Retinal pigment epithelial cell (primary cell): ENCODE data around the gene LARP1.

Experiments
- DNase-seq: peaks from one replicate; pipeline ENCODE4 v3.0.0-alpha.2; 2010; ENCODE audit warnings: low read depth
- H3K4me3 ChIP-seq: 2 replicates; pipeline ENCODE4 v1.5.1; 2011; ENCODE audit warnings: mild to moderate bottlenecking, low read length, control low read depth, moderate library complexity
- TF ChIP-seq, protein P1 (sequence below): conservative IDR thresholded peaks from 2 replicates; pipeline ENCODE4 v1.5.1; 2011; ENCODE audit warnings: low read depth, low read length, control low read depth, inconsistent platforms

LARP1 gene

DNA sequence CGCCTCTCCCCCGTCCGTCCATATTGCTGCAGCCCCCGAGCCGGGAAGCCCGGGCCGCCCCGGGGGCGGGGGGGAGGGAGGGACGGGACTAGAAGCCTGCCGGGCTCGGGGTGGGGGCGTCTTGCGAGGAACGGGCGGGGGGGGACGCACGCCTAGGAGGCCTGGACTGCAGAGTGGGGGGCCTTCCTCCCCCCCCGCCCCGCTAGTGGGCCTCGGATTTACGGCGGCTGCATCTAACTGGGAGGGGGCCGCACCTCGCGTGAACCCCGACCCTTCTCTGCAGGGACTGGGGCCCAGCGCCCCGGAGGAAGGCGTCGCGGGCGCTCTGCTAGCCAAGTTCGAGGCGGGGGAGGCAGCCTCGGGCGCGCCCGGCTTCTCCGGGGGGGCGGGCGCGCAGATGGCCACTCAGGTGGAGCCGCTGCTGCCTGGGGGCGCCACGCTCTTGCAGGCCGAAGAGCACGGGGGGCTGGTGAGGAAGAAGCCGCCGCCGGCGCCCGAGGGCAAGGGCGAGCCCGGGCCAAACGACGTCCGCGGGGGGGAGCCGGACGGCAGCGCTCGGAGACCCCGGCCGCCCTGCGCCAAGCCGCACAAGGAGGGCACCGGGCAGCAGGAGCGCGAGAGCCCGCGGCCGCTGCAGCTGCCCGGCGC is at the start of gene LARP1:
TSS of gene LARP1 (plus strand) at position 17 of the 648 bp plus-strand sequence. CDS start at position 398, 381 bp downstream.
- DNase-seq, result no peak
- H3K4me3 ChIP-seq, result peak within 1 kb of the TSS; percentile 74
- TF ChIP-seq, protein P1, sequence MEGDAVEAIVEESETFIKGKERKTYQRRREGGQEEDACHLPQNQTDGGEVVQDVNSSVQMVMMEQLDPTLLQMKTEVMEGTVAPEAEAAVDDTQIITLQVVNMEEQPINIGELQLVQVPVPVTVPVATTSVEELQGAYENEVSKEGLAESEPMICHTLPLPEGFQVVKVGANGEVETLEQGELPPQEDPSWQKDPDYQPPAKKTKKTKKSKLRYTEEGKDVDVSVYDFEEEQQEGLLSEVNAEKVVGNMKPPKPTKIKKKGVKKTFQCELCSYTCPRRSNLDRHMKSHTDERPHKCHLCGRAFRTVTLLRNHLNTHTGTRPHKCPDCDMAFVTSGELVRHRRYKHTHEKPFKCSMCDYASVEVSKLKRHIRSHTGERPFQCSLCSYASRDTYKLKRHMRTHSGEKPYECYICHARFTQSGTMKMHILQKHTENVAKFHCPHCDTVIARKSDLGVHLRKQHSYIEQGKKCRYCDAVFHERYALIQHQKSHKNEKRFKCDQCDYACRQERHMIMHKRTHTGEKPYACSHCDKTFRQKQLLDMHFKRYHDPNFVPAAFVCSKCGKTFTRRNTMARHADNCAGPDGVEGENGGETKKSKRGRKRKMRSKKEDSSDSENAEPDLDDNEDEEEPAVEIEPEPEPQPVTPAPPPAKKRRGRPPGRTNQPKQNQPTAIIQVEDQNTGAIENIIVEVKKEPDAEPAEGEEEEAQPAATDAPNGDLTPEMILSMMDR, result no peak

DNA sequence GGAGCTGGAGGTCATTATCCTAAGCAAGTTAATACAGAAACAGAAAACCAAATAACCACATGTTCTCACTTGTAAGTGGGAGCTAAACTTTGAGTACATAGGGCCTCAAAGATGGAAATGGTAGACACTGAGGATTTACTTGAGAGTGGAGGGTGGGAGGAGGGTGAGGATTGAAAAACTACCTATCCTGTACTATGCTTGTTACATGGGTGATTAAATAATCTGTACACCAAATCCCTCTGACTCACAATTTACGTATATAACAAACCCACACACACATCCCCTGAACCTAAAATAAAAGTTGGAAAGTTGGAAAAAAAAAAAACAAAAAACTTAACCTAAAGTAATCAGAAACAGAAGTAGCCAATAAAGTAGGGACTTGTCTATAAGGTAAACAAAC is 48.8 kb upstream of the LARP1 start:
- no peak overlapping the region for H3K4me3 ChIP-seq
- no peak for DNase-seq
- TF ChIP-seq, protein P1, result no peak

DNA sequence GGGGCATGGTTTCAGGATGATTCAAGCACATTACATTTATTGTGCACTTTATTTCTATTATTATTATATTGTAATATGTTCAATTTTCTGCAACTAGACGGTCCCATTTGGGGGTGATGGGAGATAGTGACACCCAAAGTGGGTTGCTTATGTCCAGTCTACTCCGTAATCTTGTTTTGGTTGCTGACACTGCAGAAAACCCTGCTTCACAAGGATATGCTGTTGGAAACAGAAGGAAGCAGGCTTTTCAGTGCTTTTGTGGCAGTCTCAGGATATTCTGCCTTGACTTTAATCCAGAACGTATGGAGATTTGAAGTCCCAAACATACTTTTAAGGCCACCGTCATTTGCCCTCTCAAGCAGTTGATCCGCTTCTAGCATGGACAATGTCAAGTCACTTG is 47.5 kb upstream of the LARP1 start:
- no peak overlapping the region for H3K4me3 ChIP-seq
- DNase-seq, result no peak
- TF ChIP-seq, protein P1, result no peak

DNA sequence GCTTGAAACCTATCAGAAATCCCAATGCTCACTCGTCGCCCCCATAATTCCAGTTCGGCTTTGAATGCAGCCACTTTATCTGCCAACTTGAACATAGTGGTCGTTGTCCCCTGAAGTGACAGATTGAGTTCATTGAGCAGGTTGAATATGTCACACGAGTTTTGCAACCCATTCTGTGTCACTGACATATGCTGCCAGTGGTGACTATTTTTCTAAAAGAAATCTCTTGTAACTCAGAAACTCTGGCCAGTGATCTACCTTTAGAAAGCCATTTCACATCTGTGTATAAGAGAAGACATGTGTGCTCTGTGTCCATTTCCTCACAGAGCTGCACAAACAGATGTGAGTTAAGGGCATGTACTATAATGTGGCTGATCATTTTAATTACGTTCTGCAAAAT is 47.0 kb upstream of the LARP1 start:
- TF ChIP-seq, protein P1, result no peak
- no peak overlapping the region for H3K4me3 ChIP-seq
- no peak for DNase-seq

DNA sequence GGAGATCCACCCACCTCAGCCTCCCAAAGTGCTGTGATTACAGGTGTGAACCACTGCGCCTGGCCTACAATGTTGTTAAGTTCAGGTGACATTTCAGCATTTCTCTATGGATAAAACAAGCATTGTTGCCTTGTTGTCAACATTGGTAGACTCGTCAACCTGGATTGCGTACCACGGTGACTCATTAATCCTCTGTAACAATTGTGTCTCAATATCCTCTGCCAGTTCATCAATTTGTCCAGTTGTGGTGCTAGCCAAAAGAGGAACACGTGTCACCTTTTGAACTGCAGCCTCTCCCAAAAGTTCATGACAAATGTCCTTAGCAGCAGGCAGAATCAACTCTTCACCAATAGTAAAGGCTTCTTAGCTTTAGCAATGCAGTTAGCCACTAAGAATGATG is 46.3 kb upstream of the LARP1 start:
- TF ChIP-seq, protein P1, result no peak
- H3K4me3 ChIP-seq, result no peak overlapping the region
- no peak for DNase-seq

DNA sequence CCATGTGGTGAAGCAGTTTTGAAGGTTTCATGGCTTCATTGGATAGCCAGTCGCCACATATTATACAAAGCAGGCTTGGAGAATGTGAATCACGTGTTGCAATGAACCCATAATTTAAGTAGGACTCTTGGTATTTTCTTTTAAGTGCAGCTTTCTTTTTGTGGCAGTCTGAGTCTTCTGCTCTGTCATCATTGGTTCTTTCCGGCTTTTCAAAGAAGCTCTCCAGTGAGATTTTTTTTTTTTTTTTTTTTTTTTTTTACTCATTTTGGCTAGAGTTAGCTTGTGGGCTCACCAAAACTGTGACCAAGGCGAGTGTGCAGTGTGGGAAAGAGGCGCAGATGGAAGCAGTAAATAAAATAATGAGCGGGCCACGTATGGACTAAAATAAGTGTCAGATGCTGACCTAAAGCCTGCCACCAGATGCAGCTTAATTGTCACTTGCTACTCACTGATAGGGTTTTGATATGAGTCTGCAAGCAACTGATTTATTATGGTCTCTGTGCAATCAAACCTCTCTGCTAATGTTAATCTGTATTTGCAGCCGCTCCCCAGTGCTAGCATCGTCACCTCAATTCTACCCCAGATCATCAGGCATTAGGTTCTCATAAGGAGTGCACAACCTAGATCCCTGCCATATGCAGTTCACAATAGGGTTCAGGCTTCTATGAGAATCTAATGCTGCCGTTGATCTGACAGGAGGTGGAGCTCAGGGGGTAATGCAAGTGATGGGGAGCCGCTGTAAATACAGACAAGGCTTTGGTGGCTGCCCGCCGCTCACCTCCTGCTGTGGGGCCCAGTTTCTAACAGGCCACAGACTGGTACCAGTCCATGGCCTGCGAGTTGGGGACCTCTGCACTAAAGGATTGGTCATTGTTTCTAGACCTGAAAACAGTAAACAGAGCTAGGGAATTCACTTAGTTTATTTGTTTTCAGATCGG is 45.5 kb upstream of the LARP1 start:
- DNase-seq, result no peak
- H3K4me3 ChIP-seq, result no peak overlapping the region
- TF ChIP-seq, protein P1, result no peak
